ENCODE data around the gene KCNH2. TPM values are rescaled to one million over a fixed set of nuclear protein-coding genes. Genes with fewer than 3 reads are reported as not detected.

Gene KCNH2
- total RNA-seq, 3 donors from 2014 or later (not counting 1 experiment from before 2014, with no cell fraction given) = 0.39 to 0.60 TPM; not detected in 1

DNA sequence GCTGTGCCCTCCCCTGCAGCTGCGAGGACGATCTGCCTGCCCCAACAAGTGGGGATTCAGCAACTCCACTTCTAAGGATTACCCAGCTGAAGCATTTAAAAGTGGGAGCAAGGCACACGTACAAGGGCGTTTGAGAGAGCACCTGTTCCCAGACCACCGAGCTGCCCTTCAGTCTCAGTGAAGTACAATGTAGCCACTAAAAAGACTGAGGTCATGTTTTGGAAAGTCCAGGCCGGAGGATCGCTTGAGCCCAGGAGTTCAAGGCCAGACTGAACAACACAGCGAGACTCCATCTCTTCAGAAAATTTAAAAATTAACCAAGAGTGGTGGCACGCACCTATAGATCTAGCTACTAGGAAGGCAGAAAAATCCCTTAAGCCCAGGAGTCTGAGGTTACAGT lies 27.4 kb upstream of the KCNH2 start:
- Mint-ChIP-seq H3K27ac (no peak overlapping the region), H3K27me3 (ENCODE audit: low read depth in 2 of 2) (peaks cover 0 to 7% of the 10 kb centered on the region in 2 donors), H3K4me1 (peaks cover 30 to 50% of the 10 kb centered on the region in 2 donors), H3K4me3 (no peak overlapping the region), H3K9me3 (no peaks in the 10 kb centered on the region), H3K36me3 (no peaks in the 10 kb centered on the region)
- DNase-seq = no peak
- Histone ChIP-seq H3K27me3 (ENCODE audit: control insufficient read depth, insufficient read depth, low read length) (no peaks in the 10 kb centered on the region), H3K36me3 (ENCODE audit: control insufficient read depth, insufficient read depth, low read length) (no peaks in the 10 kb centered on the region), H3K9me3 (ENCODE audit: control insufficient read depth, insufficient read depth, low read length) (no peaks in the 10 kb centered on the region), H3K27ac (ENCODE audit: low read length) (no peak overlapping the region), H3K4me3 (ENCODE audit: low read length) (no peak overlapping the region), H3K4me1 (ENCODE audit: control insufficient read depth, insufficient read depth, low read length) (peaks cover 58% of the 10 kb centered on the region)
- TF ChIP-seq, protein P1, sequence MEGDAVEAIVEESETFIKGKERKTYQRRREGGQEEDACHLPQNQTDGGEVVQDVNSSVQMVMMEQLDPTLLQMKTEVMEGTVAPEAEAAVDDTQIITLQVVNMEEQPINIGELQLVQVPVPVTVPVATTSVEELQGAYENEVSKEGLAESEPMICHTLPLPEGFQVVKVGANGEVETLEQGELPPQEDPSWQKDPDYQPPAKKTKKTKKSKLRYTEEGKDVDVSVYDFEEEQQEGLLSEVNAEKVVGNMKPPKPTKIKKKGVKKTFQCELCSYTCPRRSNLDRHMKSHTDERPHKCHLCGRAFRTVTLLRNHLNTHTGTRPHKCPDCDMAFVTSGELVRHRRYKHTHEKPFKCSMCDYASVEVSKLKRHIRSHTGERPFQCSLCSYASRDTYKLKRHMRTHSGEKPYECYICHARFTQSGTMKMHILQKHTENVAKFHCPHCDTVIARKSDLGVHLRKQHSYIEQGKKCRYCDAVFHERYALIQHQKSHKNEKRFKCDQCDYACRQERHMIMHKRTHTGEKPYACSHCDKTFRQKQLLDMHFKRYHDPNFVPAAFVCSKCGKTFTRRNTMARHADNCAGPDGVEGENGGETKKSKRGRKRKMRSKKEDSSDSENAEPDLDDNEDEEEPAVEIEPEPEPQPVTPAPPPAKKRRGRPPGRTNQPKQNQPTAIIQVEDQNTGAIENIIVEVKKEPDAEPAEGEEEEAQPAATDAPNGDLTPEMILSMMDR (IDR thresholded peaks at IDR 0.05) = no peak
- intact Hi-C loops (cut with micrococcal nuclease) = no loop called here
- 89% methylated on average over 8 of the region's 9 CpGs for WGBS (ENCODE audit: insufficient coverage)
- no peak for ATAC-seq

DNA sequence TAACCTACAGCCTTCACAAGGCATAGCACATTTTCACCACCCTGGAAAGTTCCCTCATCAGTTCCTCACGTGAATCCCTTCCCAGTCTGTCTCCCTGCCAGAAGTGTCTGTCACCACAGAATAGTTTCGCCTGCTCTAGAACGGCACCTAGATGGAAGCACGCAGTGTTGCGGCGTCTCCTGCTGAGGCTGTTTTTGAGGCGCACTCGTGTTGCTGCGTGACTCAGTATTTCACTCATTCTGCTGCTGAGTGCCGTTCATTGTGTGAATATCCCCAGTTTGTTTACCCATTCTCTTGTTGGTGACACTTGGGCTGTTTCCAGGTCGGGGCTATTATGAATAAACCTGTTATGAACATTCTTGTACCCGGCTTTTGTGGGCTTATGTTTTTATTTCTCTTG lies 25.5 kb upstream of the KCNH2 start:
- Histone ChIP-seq H3K36me3 (ENCODE audit: control insufficient read depth, insufficient read depth, low read length) (no peaks in the 10 kb centered on the region), H3K9me3 (ENCODE audit: control insufficient read depth, insufficient read depth, low read length) (peaks cover 13% of the 10 kb centered on the region), H3K27me3 (ENCODE audit: control insufficient read depth, insufficient read depth, low read length) (no peaks in the 10 kb centered on the region), H3K27ac (ENCODE audit: low read length) (no peak overlapping the region), H3K4me1 (ENCODE audit: control insufficient read depth, insufficient read depth, low read length) (peaks cover 56% of the 10 kb centered on the region), H3K4me3 (ENCODE audit: low read length) (no peak overlapping the region)
- Mint-ChIP-seq H3K27me3 (ENCODE audit: low read depth in 2 of 2) (peaks cover 0 to 7% of the 10 kb centered on the region in 2 donors), H3K9me3 (no peaks in the 10 kb centered on the region), H3K4me1 (peaks cover 22 to 44% of the 10 kb centered on the region in 2 donors), H3K36me3 (no peaks in the 10 kb centered on the region), H3K27ac (no peak overlapping the region), H3K4me3 (no peak overlapping the region)
- DNase-seq = no peak
- TF ChIP-seq, protein P1 (IDR thresholded peaks at IDR 0.05) = no peak
- WGBS (ENCODE audit: insufficient coverage) = 91% methylated on average over 12 of the region's 12 CpGs
- intact Hi-C loops (cut with micrococcal nuclease) = no loop called here
- ATAC-seq = no peak

DNA sequence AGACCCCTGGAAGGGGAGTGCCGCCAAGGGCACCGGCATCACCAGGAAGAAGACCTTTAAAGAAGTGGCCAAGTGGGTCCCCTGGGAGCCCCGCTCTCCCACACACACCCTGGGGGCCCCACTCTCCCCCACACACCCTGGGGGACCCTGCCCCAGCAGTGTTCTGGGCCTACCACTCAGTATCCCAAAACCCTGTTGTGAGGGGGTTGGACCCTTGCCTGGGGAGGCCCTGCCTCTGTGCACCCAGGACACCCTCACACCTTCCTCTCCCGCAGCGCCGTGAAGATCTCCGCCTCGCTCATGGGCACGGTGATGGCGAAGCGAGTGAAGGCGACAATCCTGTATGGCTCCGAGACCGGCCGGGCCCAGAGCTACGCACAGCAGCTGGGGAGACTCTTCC lies 23.4 kb upstream of the KCNH2 start:
- H3K27ac ChIP-seq (ENCODE audit: low read length) = no peak overlapping the region
- peaks cover 0 to 7% of the 10 kb centered on the region in 2 donors for H3K27me3 Mint-ChIP-seq (ENCODE audit: low read depth in 2 of 2)

More for the DNA sequence above, 23.4 kb upstream of the KCNH2 start:
- H3K4me1 Mint-ChIP-seq = peaks cover 6 to 41% of the 10 kb centered on the region in 2 donors
- peaks cover 13% of the 10 kb centered on the region for H3K9me3 ChIP-seq (ENCODE audit: control insufficient read depth, insufficient read depth, low read length)
- no peak overlapping the region for H3K27ac Mint-ChIP-seq
- no peak overlapping the region for H3K4me3 ChIP-seq (ENCODE audit: low read length)
- no peak for ATAC-seq
- intact Hi-C loops (cut with micrococcal nuclease) = no loop called here
- no peaks in the 10 kb centered on the region for H3K36me3 ChIP-seq (ENCODE audit: control insufficient read depth, insufficient read depth, low read length)
- TF ChIP-seq, protein P1 (IDR thresholded peaks at IDR 0.05) = no peak
- H3K9me3 Mint-ChIP-seq = no peaks in the 10 kb centered on the region
- H3K4me3 Mint-ChIP-seq = no peak overlapping the region
- 97% methylated on average over 15 of the region's 16 CpGs for WGBS (ENCODE audit: insufficient coverage)
- no peaks in the 10 kb centered on the region for H3K36me3 Mint-ChIP-seq
- DNase-seq = no peak
- peaks cover 54% of the 10 kb centered on the region for H3K4me1 ChIP-seq (ENCODE audit: control insufficient read depth, insufficient read depth, low read length)
- no peaks in the 10 kb centered on the region for H3K27me3 ChIP-seq (ENCODE audit: control insufficient read depth, insufficient read depth, low read length)

Measured in natural killer cell (primary cell).